Natural killer cell (primary cell): ENCODE measurements around the gene TAPBP. TPM values are rescaled to one million over a fixed set of nuclear protein-coding genes. Genes with fewer than 3 reads are reported as not detected.
A peak's percentile ranks its signal among the peaks of the same experiment; 100 is the strongest.
"Not testable (repeated sequence)": the region's sequence is repeated elsewhere in the genome, so short reads cannot be mapped to it uniquely, and the experiment has no call there.

Source experiments
- ATAC-seq, 3 donors: fragments of 150-1000 bp in 2 of 3; fragments of 200-7000 bp in 1 of 3; cut with Tn5 transposase; 1 replicate in 1 of 3; 2 replicates in 2 of 3; pipeline ENCODE4 v1.10.0; 2021; ENCODE audit warnings: mild to moderate bottlenecking in 2 of 3, moderate library complexity in 2 of 3
- DNase-seq, 2 donors: peaks; one replicate each; pipeline versions ENCODE4 v3.0.0 to v3.0.0-alpha.2; 2013 to 2021; ENCODE audit warnings: mixed read lengths in 1 of 2
- H3K27ac ChIP-seq: one replicate; pipeline ENCODE4 v1.5.1; 2013; ENCODE audit warnings: mild to moderate bottlenecking, low read length
- H3K27me3 ChIP-seq: one replicate; pipeline ENCODE4 v1.6.1; 2013; ENCODE audit warnings: low read length; ENCODE audit not compliant: control insufficient read depth, insufficient read depth
- H3K36me3 ChIP-seq: one replicate; pipeline ENCODE4 v1.6.1; 2013; ENCODE audit warnings: low read length; ENCODE audit not compliant: control insufficient read depth, insufficient read depth
- H3K4me1 ChIP-seq: one replicate; pipeline ENCODE4 v1.6.1; 2013; ENCODE audit warnings: low read length; ENCODE audit not compliant: control insufficient read depth, insufficient read depth
- H3K4me3 ChIP-seq: one replicate; pipeline ENCODE4 v1.5.1; 2013; ENCODE audit warnings: low read length
- H3K9me3 ChIP-seq: one replicate; pipeline ENCODE4 v1.6.1; 2013; ENCODE audit warnings: low read length; ENCODE audit not compliant: control insufficient read depth, insufficient read depth
- H3K27ac Mint-ChIP-seq, 2 donors: one replicate each; pipeline ENCODE4 v1.8.0; 2022; ENCODE audit warnings: mild to moderate bottlenecking in 2 of 2, mixed read lengths in 2 of 2, moderate library complexity in 1 of 2
- H3K27me3 Mint-ChIP-seq, 2 donors: one replicate each; pipeline ENCODE4 v1.8.0; 2022; ENCODE audit warnings: low read depth in 2 of 2, mixed read lengths in 2 of 2
- H3K36me3 Mint-ChIP-seq: one replicate; pipeline ENCODE4 v1.8.0; 2022; ENCODE audit warnings: mixed read lengths
- H3K4me1 Mint-ChIP-seq, 2 donors: one replicate each; pipeline ENCODE4 v1.8.0; 2022; ENCODE audit warnings: mixed read lengths in 2 of 2
- H3K4me3 Mint-ChIP-seq: one replicate; pipeline ENCODE4 v1.8.0; 2022; ENCODE audit warnings: mild to moderate bottlenecking, moderate library complexity, mixed read lengths
- H3K9me3 Mint-ChIP-seq, 2 donors: one replicate each; pipeline ENCODE4 v1.8.0; 2022; ENCODE audit warnings: mixed read lengths in 2 of 2
- WGBS: methylation state at CpG from one replicate; pipeline ENCODE4 v1.1.7; 2013; ENCODE audit warnings: missing lambda C conversion rate; ENCODE audit not compliant: insufficient coverage; 5-methylcytosine and 5-hydroxymethylcytosine counted together
- intact Hi-C: fragments of 100-400 bp; cut with micrococcal nuclease; formaldehyde crosslinking; loops from one replicate; pipeline ENCODE4 v1.14.2; 2022
- total RNA-seq, 4 donors: library from RNA; stranded (reverse); fragments of 120-200 nt in 1 of 4; gene quantifications; one replicate each; pipeline versions ENCODE4 v1.2.3 to v1.2.4, GENCODE V29; 2013 to 2022
- TF ChIP-seq, protein P1 (sequence below): fragments of 200-600 bp; IDR thresholded peaks from one replicate; pipeline ENCODE4 v1.8.0; 2022; ENCODE audit warnings: antibody characterized with exemption

The TAPBP gene
- total RNA-seq, 3 donors from 2014 or later (not counting 1 experiment from before 2014, with no cell fraction given), result 404 to 457 (median 446) TPM

DNA sequence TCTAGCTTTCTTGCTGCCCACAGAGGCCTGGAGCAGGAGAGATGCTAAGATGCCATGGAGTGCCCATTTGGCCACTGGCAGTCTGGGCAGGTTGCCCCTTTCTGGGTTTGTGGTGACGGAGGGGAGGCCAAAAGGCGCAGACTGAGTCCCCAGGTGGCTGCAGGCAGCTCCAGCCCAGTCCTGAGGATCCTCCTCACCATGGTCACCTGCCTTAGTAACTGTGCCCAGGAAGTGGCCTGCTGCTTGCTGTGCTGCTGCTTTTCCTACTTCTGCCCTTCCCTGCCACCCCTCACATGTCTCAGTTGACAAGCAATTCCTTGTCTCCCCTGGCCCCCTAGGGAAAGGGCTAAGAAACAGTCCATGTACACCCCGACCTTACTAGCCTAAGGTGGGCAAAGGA, 42.4 kb upstream of the TAPBP start:
- ATAC-seq (no peak), DNase-seq (no peak)
- Histone ChIP-seq H3K27ac (no peak overlapping the region), H3K4me3 (no peak overlapping the region), H3K9me3 (no peaks in the 10 kb centered on the region), H3K36me3 (no peaks in the 10 kb centered on the region), H3K27me3 (no peaks in the 10 kb centered on the region), H3K4me1 (no peaks in the 10 kb centered on the region)
- Mint-ChIP-seq H3K27ac (no peak overlapping the region), H3K27me3 (no peaks in the 10 kb centered on the region), H3K9me3 (no peaks in the 10 kb centered on the region), H3K4me3 (no peak overlapping the region), H3K36me3 (no peaks in the 10 kb centered on the region), H3K4me1 (no peaks in the 10 kb centered on the region)
- TF ChIP-seq, protein P1, sequence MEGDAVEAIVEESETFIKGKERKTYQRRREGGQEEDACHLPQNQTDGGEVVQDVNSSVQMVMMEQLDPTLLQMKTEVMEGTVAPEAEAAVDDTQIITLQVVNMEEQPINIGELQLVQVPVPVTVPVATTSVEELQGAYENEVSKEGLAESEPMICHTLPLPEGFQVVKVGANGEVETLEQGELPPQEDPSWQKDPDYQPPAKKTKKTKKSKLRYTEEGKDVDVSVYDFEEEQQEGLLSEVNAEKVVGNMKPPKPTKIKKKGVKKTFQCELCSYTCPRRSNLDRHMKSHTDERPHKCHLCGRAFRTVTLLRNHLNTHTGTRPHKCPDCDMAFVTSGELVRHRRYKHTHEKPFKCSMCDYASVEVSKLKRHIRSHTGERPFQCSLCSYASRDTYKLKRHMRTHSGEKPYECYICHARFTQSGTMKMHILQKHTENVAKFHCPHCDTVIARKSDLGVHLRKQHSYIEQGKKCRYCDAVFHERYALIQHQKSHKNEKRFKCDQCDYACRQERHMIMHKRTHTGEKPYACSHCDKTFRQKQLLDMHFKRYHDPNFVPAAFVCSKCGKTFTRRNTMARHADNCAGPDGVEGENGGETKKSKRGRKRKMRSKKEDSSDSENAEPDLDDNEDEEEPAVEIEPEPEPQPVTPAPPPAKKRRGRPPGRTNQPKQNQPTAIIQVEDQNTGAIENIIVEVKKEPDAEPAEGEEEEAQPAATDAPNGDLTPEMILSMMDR, result no peak
- intact Hi-C loops, result no loop called here
- 83% methylated on average over 3 of the region's 3 CpGs for WGBS

DNA sequence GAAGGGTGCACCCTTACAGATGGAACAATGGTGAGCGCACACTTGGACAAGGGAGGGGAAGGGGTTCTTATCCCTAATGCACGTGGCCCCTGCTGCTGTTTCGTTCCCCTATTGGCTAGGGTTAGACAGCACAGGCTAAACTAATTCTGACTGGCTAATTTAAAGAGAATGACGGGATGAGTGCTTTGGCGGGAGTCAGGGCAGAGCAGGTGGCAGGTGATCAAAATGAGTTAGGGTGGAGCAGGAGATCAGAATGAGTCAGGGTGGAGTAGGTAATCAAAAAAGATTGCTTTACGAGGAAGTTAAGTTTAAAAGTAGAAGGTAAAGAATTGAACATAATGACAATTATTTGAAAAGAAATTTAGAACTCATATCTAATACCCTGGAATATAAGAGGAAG, 42.0 kb upstream of the TAPBP start:
- DNase-seq, H3K4me1 ChIP-seq, H3K27ac ChIP-seq, H3K4me1 Mint-ChIP-seq, ATAC-seq, H3K4me3 ChIP-seq, H3K36me3 ChIP-seq, intact Hi-C loops, H3K27ac Mint-ChIP-seq, H3K36me3 Mint-ChIP-seq, H3K27me3 Mint-ChIP-seq, H3K27me3 ChIP-seq, H3K4me3 Mint-ChIP-seq, H3K9me3 Mint-ChIP-seq, H3K9me3 ChIP-seq: not testable (repeated sequence)
- 92% methylated on average over 5 of the region's 6 CpGs for WGBS

DNA sequence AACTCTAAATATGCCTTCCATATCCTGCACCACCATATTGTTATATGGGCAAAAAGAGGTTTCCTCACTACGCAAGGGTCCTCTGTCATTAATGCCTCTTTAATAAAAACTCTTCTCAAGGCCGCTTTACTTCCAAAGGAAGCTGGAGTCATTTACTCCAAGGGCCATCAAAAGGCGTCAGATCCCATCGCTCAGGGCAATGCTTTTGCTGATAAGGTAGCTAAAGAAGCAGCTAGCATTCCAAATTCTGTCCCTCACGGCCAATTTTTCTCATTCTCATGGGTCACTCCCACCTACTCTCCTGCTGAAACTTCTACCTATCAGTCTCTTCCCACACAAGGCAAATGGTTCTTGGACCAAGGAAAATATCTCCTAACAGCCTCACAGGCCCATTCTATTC, 33.9 kb upstream of the TAPBP start:
- H3K4me3 Mint-ChIP-seq, result no peak overlapping the region
- intact Hi-C loops, result loop anchor here (10.0 kb wide), 1 partner anchor 227 kb away; no protein-coding TSS in a partner anchor
- H3K27ac Mint-ChIP-seq, result no peak overlapping the region
- no peaks in the 10 kb centered on the region for H3K27me3 ChIP-seq
- TF ChIP-seq, protein P1, result no peak
- H3K4me3 ChIP-seq, result no peak overlapping the region
- H3K36me3 ChIP-seq, result no peaks in the 10 kb centered on the region
- no peaks in the 10 kb centered on the region for H3K36me3 Mint-ChIP-seq
- DNase-seq (no peak), ATAC-seq (no peak)
- no peaks in the 10 kb centered on the region for H3K9me3 Mint-ChIP-seq
- H3K4me1 ChIP-seq, result peaks cover 34% of the 10 kb centered on the region
- H3K27ac ChIP-seq, result no peak overlapping the region
- H3K27me3 Mint-ChIP-seq, result no peaks in the 10 kb centered on the region
- H3K9me3 ChIP-seq, result no peaks in the 10 kb centered on the region
- peaks cover 24 to 30% of the 10 kb centered on the region in 2 donors for H3K4me1 Mint-ChIP-seq
- WGBS, result 99% methylated on average over 5 of the region's 5 CpGs

DNA sequence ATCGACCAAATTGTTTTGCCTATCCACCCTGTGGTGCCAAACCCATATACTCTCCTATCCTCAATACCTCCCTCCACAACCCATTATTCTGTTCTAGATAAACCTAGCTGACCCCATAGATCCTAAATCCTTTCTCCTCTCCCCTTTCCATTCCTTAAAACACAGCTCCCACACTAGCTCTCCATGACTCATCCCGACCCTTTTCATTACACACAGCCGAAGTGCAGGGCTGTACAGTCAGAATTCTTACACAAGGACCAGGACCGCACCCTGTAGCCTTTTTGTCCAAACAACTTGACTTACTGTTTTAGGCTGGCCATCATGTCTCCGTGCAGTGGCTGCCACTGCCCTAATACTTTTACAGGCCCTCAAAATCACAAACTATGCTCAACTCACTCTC, 33.1 kb upstream of the TAPBP start:
- peaks cover 42% of the 10 kb centered on the region for H3K4me1 ChIP-seq
- H3K4me3 ChIP-seq, H3K36me3 Mint-ChIP-seq, H3K27me3 Mint-ChIP-seq, H3K36me3 ChIP-seq, DNase-seq, H3K9me3 Mint-ChIP-seq, ATAC-seq, H3K27ac ChIP-seq, H3K27me3 ChIP-seq, H3K9me3 ChIP-seq: not testable (repeated sequence)
- 99% methylated on average over 5 of the region's 5 CpGs for WGBS
- intact Hi-C loops, result loop anchor here (10.0 kb wide), 1 partner anchor 228 kb away; no protein-coding TSS in a partner anchor
- Mint-ChIP-seq H3K4me3 (peak overlapping the region; percentile 13), H3K27ac (peak overlapping the region; percentile 15 to 32), H3K4me1 (peaks cover 25 to 31% of the 10 kb centered on the region in 2 donors)
